Heart right ventricle (tissue), 16 donors: ENCODE data around the gene ACVR2B. TPM values are rescaled to one million over a fixed set of nuclear protein-coding genes. Genes with fewer than 3 reads are reported as not detected.
"Not testable (repeated sequence)": the region's sequence is repeated elsewhere in the genome, so short reads cannot be mapped to it uniquely, and the experiment has no call there.

ENCODE experiments used
- ATAC-seq, 8 donors: fragments of 200-7000 bp; cut with Tn5 transposase; one replicate each; pipeline ENCODE4 v1.9.1; 2020; ENCODE audit warnings: mild to moderate bottlenecking in 8 of 8, moderate library complexity in 8 of 8, moderate number of reproducible peaks in 1 of 8
- DNase-seq, 2 donors: peaks; one replicate each; pipeline ENCODE4 v3.0.0-alpha.2; 2020
- H3K27ac ChIP-seq, 10 donors: fragments of 200-600 bp; sonication (generic) in 2 of 10; one replicate each; pipeline versions ENCODE4 v1.5.0 to v1.8.0; 2020 to 2022; ENCODE audit warnings: mild to moderate bottlenecking in 3 of 10
- H3K27me3 ChIP-seq, 7 donors: fragments of 200-600 bp; one replicate each; pipeline ENCODE4 v1.8.0; 2021 to 2022; ENCODE audit warnings: mild to moderate bottlenecking in 2 of 7
- H3K36me3 ChIP-seq, 9 donors: fragments of 200-600 bp; sonication (generic) in 1 of 9; one replicate each; pipeline versions ENCODE4 v1.5.0 to v1.8.0; 2020 to 2022; ENCODE audit warnings: mild to moderate bottlenecking in 2 of 9
- H3K4me1 ChIP-seq, 9 donors: fragments of 200-600 bp; sonication (generic) in 1 of 9; one replicate each; pipeline versions ENCODE4 v1.5.0 to v1.8.0; 2020 to 2022; ENCODE audit warnings: mild to moderate bottlenecking in 4 of 9
- H3K4me3 ChIP-seq, 10 donors: fragments of 200-600 bp; sonication (generic) in 2 of 10; one replicate each; pipeline versions ENCODE4 v1.5.0 to v1.8.0; 2020 to 2022; ENCODE audit warnings: mild to moderate bottlenecking in 7 of 10, moderate library complexity in 2 of 10
- H3K9me3 ChIP-seq, 11 donors: fragments of 200-600 bp in 10 of 11; sonication (generic) in 2 of 11; one replicate each; pipeline versions ENCODE4 v1.5.0 to v1.8.0; 2013 to 2022; ENCODE audit warnings: mild to moderate bottlenecking in 2 of 11, control low read depth in 1 of 11, moderate library complexity in 1 of 11
- CTCF ChIP-seq, 9 donors: fragments of 200-600 bp; sonication (generic) in 2 of 9; IDR thresholded peaks; one replicate each; pipeline versions ENCODE4 v1.5.0 to v1.8.0; 2021 to 2022; ENCODE audit warnings: antibody characterized with exemption in 9 of 9, mild to moderate bottlenecking in 5 of 9, moderate library complexity in 1 of 9
- WGBS, 2 donors: extraction: QIAGEN DNeasy Blood & Tissue Kit; methylation state at CpG; one replicate each; pipeline ENCODE4 v1.1.7; 2013; ENCODE audit warnings: inconsistent platforms in 1 of 2; 5-methylcytosine and 5-hydroxymethylcytosine counted together
- intact Hi-C, 10 donors: fragments of 100-400 bp; cut with DNase I; formaldehyde crosslinking; loops; one replicate each; pipeline versions ENCODE4 v1.11.1 to v1.14.2; 2022
- polyA plus RNA-seq, 2 donors: library from polyadenylated mRNA; stranded (reverse); fragments of 200-250 nt; gene quantifications; one replicate each; pipeline ENCODE4 v1.2.3, GENCODE V29; 2013
- total RNA-seq, 10 donors: library from RNA; stranded (reverse); fragmentation: NEBNext Ultra II Directional in 3 of 10; extraction: Animal tissue kit (Norgen Biotek cat#: 25700) in 3 of 10; gene quantifications; one replicate each; pipeline versions ENCODE4 v1.2.1 to v1.2.4, GENCODE V29; 2021 to 2023
- donor health status: Arrhythmogenic right ventricular cardiomyopathy.
- donor health status: ischemic (EF 13 %, LVEDD 7.1; RV severe dilation, severe dysfunction).
- donor health status: healthy with polysubstance abuse.
- donor health status: DM: no; HTN: yes; CAD: no.
- donor health status: DM: no; HTN: no; CAD: no.
- donor health status: ischemic (EF 25% LVEDD 6.9; RV normal size, moderate dysfunction).
- donor health status: ischemic (EF 25% LVEDD 5.7; RV mildly dilated, moderate dysfunction).
- donor health status: healthy.
- donor health status: DM: yes; HTN: yes; CAD: no.
- donor health status: Ischemic cardiomyopathy.
- donor health status: ischemic (EF 35%, LVEDD 5.7; RV mildly dilated, moderate dysfunction).
- donor health status: nonischemic (EF 11% LVEDD 7.7; RV severe dilation, severe dysfunction).
- donor health status: DM: yes; HTN: yes; CAD: no.
- donor health status: PGD.
- donor health status: ischemic (EF 29% LVEDD 5.4; RV normal size, mild dysfunction).
- donor health status: nonischemic (EF 23%, LVEDD 6.1; RV moderate dilation, normal function).

The ACVR2B gene
- total and polyA plus RNA-seq, 12 donors: 0.43 to 7.6 (median 6.1) TPM

GRCh38 chr3:38421679-38422336, 31.9 kb upstream of the ACVR2B start:
- Histone ChIP-seq H3K36me3 (no peaks in the 10 kb centered on the region), H3K9me3 (no peaks in the 10 kb centered on the region), H3K27me3 (no peaks in the 10 kb centered on the region), H3K4me1 (no peaks in the 10 kb centered on the region), H3K27ac (no peak overlapping the region), H3K4me3 (no peak overlapping the region)
- WGBS, 2 donors: 72 to 75% methylated on average over 7 of the region's 7 CpGs
- intact Hi-C loops: no loop called here
- DNase-seq: no peak
- TF ChIP-seq CTCF (IDR thresholded peaks at IDR 0.05): no peak
- ATAC-seq: no peak

GRCh38 chr3:38426798-38427426, 26.8 kb upstream of the ACVR2B start:
- H3K4me1 ChIP-seq, intact Hi-C loops, H3K4me3 ChIP-seq, DNase-seq, H3K9me3 ChIP-seq, H3K27me3 ChIP-seq, H3K27ac ChIP-seq, ATAC-seq, H3K36me3 ChIP-seq: not testable (repeated sequence)
- 62 to 72% methylated on average over 6 of the region's 6 CpGs for WGBS, 2 donors

- H3K36me3 ChIP-seq, ATAC-seq, H3K4me3 ChIP-seq, DNase-seq, H3K4me1 ChIP-seq, H3K27me3 ChIP-seq, H3K27ac ChIP-seq, intact Hi-C loops: not testable (repeated sequence)
- H3K9me3 ChIP-seq: peaks cover 0 to 59% (median 15%) of the 10 kb centered on the region in 11 donors
- 93 to 94% methylated on average over 5 of the region's 5 CpGs for WGBS, 2 donors
Observed at GRCh38 chr3:38432871-38433658, 20.6 kb upstream of the ACVR2B start.

- ATAC-seq, DNase-seq, H3K4me3 ChIP-seq, H3K36me3 ChIP-seq, H3K27ac ChIP-seq, intact Hi-C loops, H3K4me1 ChIP-seq, H3K27me3 ChIP-seq: not testable (repeated sequence)
- 78% methylated on average over 2 of the region's 2 CpGs for WGBS, 2 donors
- H3K9me3 ChIP-seq: peaks cover 0 to 65% (median 17%) of the 10 kb centered on the region in 11 donors
Observed at GRCh38 chr3:38433661-38434060, 20.0 kb upstream of the ACVR2B start.

GRCh38 chr3:38438436-38439069, 15.1 kb upstream of the ACVR2B start:
- intact Hi-C loops, H3K27ac ChIP-seq, H3K36me3 ChIP-seq, ATAC-seq, H3K4me3 ChIP-seq, H3K4me1 ChIP-seq, H3K27me3 ChIP-seq: not testable (repeated sequence)
- DNase-seq: peak in 1 of 2 donors; percentile 20
- peaks cover 0 to 52% (median 14%) of the 10 kb centered on the region in 11 donors for H3K9me3 ChIP-seq
- WGBS, 2 donors: 65 to 71% methylated on average over 5 of the region's 5 CpGs

- H3K27ac ChIP-seq, DNase-seq, H3K4me3 ChIP-seq, H3K27me3 ChIP-seq, H3K4me1 ChIP-seq, H3K36me3 ChIP-seq, ATAC-seq, intact Hi-C loops: not testable (repeated sequence)
- peaks cover 0 to 29% (median 7%) of the 10 kb centered on the region in 11 donors for H3K9me3 ChIP-seq
- WGBS, 2 donors: 48 to 75% methylated on average over 4 of the region's 4 CpGs
Observed at GRCh38 chr3:38443205-38443604, 10.5 kb upstream of the ACVR2B start.
